Measurements from ENCODE around the gene RPS3. TPM values are rescaled to one million over a fixed set of nuclear protein-coding genes. Genes with fewer than 3 reads are reported as not detected.

Gene RPS3
- total RNA-seq (ENCODE audit: low replicate concordance): 1,927 and 1,962 TPM in 2 replicates

DNA sequence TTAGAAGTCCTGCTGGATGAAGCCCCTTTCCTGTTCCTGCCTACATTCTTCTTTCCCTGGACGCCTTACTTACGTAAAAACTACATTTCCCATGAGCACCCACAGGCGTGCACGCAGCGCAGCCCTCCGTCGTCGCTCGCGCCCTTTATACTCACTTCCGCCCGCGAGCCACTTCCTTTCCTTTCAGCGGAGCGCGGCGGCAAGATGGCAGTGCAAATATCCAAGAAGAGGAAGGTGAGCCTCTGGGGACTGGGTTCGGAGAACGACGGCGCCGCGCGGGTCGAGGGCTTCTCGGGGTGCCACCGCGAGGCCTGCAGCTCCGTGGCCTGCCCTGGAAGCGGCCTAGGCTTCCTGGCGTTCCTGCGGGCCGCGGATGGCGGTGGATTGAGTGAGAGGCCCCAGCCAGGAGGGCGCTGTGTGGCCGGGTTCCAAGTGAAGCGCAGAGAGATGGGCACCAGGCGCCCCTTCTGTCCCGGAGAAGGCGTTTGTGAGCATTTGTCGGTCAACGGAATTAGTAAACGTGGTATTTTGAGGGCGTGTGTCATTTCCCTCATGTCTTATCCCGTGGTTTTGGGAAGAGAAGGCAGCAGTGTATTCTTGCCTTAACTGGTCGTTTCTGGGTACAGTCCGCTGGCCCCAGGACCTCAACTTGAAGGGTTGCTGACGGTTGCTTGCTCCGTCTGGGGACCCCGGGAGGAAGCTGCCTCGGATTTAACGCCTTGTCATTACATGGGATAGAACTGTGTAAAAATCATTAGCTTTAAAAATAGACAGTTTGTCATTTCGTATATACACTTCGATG, at the start of gene RPS3:
Gene RPS3, plus strand, starts transcription at position 175 of the 802 bp plus-strand sequence. Its CDS starts 30 bp downstream, at position 205.
- peaks cover 32% of the 10 kb centered on the region for H3K36me3 Mint-ChIP-seq
- H3K4me2 ChIP-seq: peak within 1 kb of the TSS; percentile 91
- peaks cover 37% of the 10 kb centered on the region for H3K4me1 Mint-ChIP-seq
- peaks cover 3% of the 10 kb centered on the region for H3K27me3 Mint-ChIP-seq (ENCODE audit: insufficient read depth, low read depth)
- no peaks in the 10 kb centered on the region for H3K27me3 ChIP-seq
- no peaks in the 10 kb centered on the region for H3K9me3 ChIP-seq (ENCODE audit: low read depth)
- H3K36me3 ChIP-seq: peaks cover 31% of the 10 kb centered on the region
- H3K4me3 ChIP-seq: peak within 1 kb of the TSS; percentile 93
- no peaks in the 10 kb centered on the region for H3K9me3 Mint-ChIP-seq
- peak; percentile 96 for DNase-seq (ENCODE audit: low spot score)
- H2AFZ ChIP-seq (replicated peaks): peak within 1 kb of the TSS; percentile 90
- H3K4me3 Mint-ChIP-seq: peak within 1 kb of the TSS; percentile 98
- peaks cover 15% of the 10 kb centered on the region for H3K4me1 ChIP-seq
- peak within 1 kb of the TSS; percentile 98 for H3K27ac ChIP-seq
- TF ChIP-seq, protein P1, sequence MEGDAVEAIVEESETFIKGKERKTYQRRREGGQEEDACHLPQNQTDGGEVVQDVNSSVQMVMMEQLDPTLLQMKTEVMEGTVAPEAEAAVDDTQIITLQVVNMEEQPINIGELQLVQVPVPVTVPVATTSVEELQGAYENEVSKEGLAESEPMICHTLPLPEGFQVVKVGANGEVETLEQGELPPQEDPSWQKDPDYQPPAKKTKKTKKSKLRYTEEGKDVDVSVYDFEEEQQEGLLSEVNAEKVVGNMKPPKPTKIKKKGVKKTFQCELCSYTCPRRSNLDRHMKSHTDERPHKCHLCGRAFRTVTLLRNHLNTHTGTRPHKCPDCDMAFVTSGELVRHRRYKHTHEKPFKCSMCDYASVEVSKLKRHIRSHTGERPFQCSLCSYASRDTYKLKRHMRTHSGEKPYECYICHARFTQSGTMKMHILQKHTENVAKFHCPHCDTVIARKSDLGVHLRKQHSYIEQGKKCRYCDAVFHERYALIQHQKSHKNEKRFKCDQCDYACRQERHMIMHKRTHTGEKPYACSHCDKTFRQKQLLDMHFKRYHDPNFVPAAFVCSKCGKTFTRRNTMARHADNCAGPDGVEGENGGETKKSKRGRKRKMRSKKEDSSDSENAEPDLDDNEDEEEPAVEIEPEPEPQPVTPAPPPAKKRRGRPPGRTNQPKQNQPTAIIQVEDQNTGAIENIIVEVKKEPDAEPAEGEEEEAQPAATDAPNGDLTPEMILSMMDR (IDR thresholded peaks at IDR 0.05): peak; percentile 42
- TF ChIP-seq EZH2 (IDR thresholded peaks at IDR 0.05): no peak
- H4K20me1 ChIP-seq (ENCODE audit: low read depth): peaks cover 51% of the 10 kb centered on the region
- peak within 1 kb of the TSS; percentile 98 for H3K27ac Mint-ChIP-seq
- peak within 1 kb of the TSS; percentile 96 for H3K9ac ChIP-seq
- peaks cover 56% of the 10 kb centered on the region for H3F3A ChIP-seq (ENCODE audit: low read depth)
- H3K79me2 ChIP-seq (ENCODE audit: low read depth): peaks cover 53% of the 10 kb centered on the region

DNA sequence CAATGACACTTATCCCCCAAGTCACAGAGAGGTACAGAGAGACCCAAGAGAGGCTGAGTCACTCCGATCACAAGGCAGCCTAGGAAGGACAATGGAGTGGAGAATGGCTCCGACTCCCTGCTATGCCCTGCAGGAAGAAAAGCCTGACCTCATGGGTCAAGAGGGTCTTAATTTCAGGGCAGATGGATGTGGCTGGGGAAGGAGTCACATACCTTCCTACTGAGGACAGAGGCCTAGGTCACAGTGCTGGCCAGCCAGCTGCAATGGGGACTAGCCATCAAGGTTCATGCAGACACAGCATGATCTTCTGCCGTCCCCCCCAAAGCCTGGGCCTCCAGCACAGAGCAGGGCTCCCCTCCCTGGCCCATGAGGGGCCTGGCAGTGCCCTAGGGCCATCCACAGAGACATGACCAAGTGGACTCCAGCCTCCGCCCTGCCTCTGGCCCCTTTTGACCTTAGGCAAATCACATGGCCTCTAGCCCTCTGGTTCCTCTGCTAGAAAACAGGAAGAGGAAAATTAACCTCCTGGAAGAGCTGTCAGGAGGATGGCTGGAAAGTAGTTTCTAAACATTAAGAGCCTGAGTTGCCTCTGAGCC, 49.7 kb upstream of the RPS3 start:
- H3K4me1 ChIP-seq: peaks cover 35% of the 10 kb centered on the region
- peaks cover 25% of the 10 kb centered on the region for H3F3A ChIP-seq (ENCODE audit: low read depth)
- H3K27me3 ChIP-seq: peaks cover 34% of the 10 kb centered on the region
- H3K36me3 Mint-ChIP-seq: no peaks in the 10 kb centered on the region
- no peaks in the 10 kb centered on the region for H3K9me3 Mint-ChIP-seq
- peak overlapping the region; percentile 100 for H3K4me2 ChIP-seq
- H3K9me3 ChIP-seq (ENCODE audit: low read depth): no peaks in the 10 kb centered on the region
- DNase-seq (ENCODE audit: low spot score): peak; percentile 52
- peak overlapping the region; percentile 58 for H3K4me3 Mint-ChIP-seq
- H2AFZ ChIP-seq (replicated peaks): no peak overlapping the region
- H3K79me2 ChIP-seq (ENCODE audit: low read depth): no peaks in the 10 kb centered on the region
- peaks cover 15% of the 10 kb centered on the region for H3K27me3 Mint-ChIP-seq (ENCODE audit: insufficient read depth, low read depth)
- H3K36me3 ChIP-seq: no peaks in the 10 kb centered on the region
- no peaks in the 10 kb centered on the region for H4K20me1 ChIP-seq (ENCODE audit: low read depth)
- TF ChIP-seq, protein P1 (IDR thresholded peaks at IDR 0.05): no peak
- TF ChIP-seq EZH2phosphoT487 (IDR thresholded peaks at IDR 0.05) (no peak), EZH2 (IDR thresholded peaks at IDR 0.05) (no peak)
- H3K27ac Mint-ChIP-seq: peak overlapping the region; percentile 60
- H3K27ac ChIP-seq: no peak overlapping the region
- no peak overlapping the region for H3K4me3 ChIP-seq
- peaks cover 32% of the 10 kb centered on the region for H3K4me1 Mint-ChIP-seq
- H3K9ac ChIP-seq: no peak overlapping the region

GRCh38 chr11:75350122-75350742, 49.1 kb upstream of the RPS3 start:
- no peak for DNase-seq (ENCODE audit: low spot score)
- Mint-ChIP-seq H3K27ac (peak overlapping the region; percentile 94), H3K4me1 (peaks cover 32% of the 10 kb centered on the region), H3K36me3 (no peaks in the 10 kb centered on the region), H3K9me3 (no peaks in the 10 kb centered on the region), H3K4me3 (peak overlapping the region; percentile 88), H3K27me3 (ENCODE audit: insufficient read depth, low read depth) (peaks cover 15% of the 10 kb centered on the region)
- Histone ChIP-seq H3F3A (ENCODE audit: low read depth) (peaks cover 25% of the 10 kb centered on the region), H3K27ac (no peak overlapping the region), H3K4me3 (peak overlapping the region; percentile 79), H3K9ac (no peak overlapping the region), H2AFZ (replicated peaks) (no peak overlapping the region), H3K79me2 (ENCODE audit: low read depth) (no peaks in the 10 kb centered on the region), H3K36me3 (no peaks in the 10 kb centered on the region), H3K27me3 (peaks cover 34% of the 10 kb centered on the region), H3K4me2 (peak overlapping the region; percentile 100), H3K4me1 (peaks cover 35% of the 10 kb centered on the region), H4K20me1 (ENCODE audit: low read depth) (no peaks in the 10 kb centered on the region), H3K9me3 (ENCODE audit: low read depth) (no peaks in the 10 kb centered on the region)
- TF ChIP-seq, protein P1 (IDR thresholded peaks at IDR 0.05): no peak
- TF ChIP-seq EZH2 (IDR thresholded peaks at IDR 0.05): no peak
- peak; percentile 7 for TF ChIP-seq EZH2phosphoT487 (IDR thresholded peaks at IDR 0.05)

All from neural progenitor cell (in vitro differentiated cells).